K562 (cell line): ENCODE results near the gene AGAP1. TPM values are rescaled to one million over a fixed set of nuclear protein-coding genes. Genes with fewer than 3 reads are reported as not detected.

Source experiments
- CHAMP1 ChIP-seq: fragments of 450-650 bp; IDR thresholded peaks from 2 replicates; pipeline ENCODE4 v1.6.1; 2016; ENCODE audit warnings: mild to moderate bottlenecking
- MTF1 ChIP-seq: fragments of 250-450 bp; sonication (Bioruptor Pico); IDR thresholded peaks from 2 replicates; pipeline ENCODE4 v1.9.0; 2021; ENCODE audit warnings: moderate library complexity, mild to moderate bottlenecking, inconsistent platforms, borderline replicate concordance
- TFE3 ChIP-seq: fragments of 450-650 bp; formaldehyde crosslinking; IDR thresholded peaks from 2 replicates; pipeline ENCODE4 v1.4.0; 2020; ENCODE audit warnings: mild to moderate bottlenecking, mixed read lengths
- THRA ChIP-seq: fragments of 450-650 bp; IDR thresholded peaks from 2 replicates; pipeline ENCODE4 v1.6.1; 2017; ENCODE audit warnings: mild to moderate bottlenecking, moderate library complexity
- polyA plus RNA-seq, 8 experiments: library from polyadenylated mRNA; depleted of rRNA in 4 of 8; stranded (reverse) in 5 of 8; unstranded in 3 of 8; fragments of >200 nt; fragmentation: Nextera tagmentation in 2 of 8; fragmentation: Illumina TruSeq in 1 of 8; extraction: Ambion mirVana in 2 of 8; extraction: Trizol in 1 of 8; gene quantifications; 2 replicates each; pipeline versions ENCODE4 v1.2.1 to v1.2.3, GENCODE V29; 2011 to 2014; ENCODE audit warnings: inconsistent platforms in 1 of 8, missing spikeins in 1 of 8
- total RNA-seq, 7 experiments: library from RNA; depleted of rRNA in 6 of 7; stranded (reverse); fragments of >200 nt in 6 of 7; fragmentation: Illumina TruSeq in 2 of 7; extraction: Trizol in 2 of 7; gene quantifications; 2 replicates each; pipeline versions ENCODE4 v1.2.1 to v1.2.3, GENCODE V29; 2011 to 2021; ENCODE audit warnings: low replicate concordance in 1 of 7
- TF ChIP-seq, protein P1 (sequence below): fragments of 450-650 bp; IDR thresholded peaks from 2 replicates; pipeline ENCODE4 v1.6.1; 2018; ENCODE audit warnings: mild to moderate bottlenecking, low read depth; ENCODE audit not compliant: partially characterized antibody

Gene AGAP1
- total and polyA plus RNA-seq, 9 of the 15 experiments (the other 6 are each of a cell fraction or from before 2014, with no cell fraction given) = 1.3 to 24.0 (median 10.6) TPM

DNA sequence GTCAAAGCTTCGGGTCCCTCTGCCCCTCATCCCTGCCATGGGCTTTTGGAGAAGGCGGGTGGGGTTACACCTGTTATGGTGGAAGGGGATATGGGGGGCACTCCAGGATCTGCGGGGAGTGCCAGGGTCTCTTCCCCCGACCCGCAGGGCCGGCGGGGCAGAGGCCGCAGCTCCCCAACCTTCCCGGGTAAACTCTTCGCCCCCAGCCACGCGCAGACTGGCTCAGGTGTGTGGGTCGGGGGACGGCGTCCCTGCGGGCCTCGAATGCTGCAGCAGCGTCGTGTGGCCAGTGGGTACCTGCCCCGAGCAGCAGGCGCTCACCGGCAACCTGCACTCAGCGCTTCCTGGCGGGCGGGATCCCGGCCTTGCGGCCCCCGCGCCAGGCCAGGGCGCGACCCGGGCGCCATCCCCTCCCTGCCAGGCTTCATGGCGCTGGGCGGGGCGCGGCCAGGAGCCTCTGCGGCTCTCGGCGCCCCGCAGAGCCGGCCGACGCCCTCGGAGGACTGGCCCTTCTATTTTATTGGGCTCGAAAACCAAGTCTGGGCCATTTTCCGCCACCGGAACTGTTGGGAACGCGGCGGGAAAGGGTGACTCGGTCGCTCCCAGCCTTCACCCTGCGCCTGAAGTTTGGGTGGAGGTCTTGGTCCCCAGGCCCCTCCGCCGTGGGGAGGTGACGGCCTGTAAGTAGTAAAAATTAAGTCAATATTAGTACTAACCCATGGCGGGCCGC is 669.8 kb downstream of the AGAP1 start (continued):
- no peak for TF ChIP-seq CHAMP1
- TF ChIP-seq, protein P1, sequence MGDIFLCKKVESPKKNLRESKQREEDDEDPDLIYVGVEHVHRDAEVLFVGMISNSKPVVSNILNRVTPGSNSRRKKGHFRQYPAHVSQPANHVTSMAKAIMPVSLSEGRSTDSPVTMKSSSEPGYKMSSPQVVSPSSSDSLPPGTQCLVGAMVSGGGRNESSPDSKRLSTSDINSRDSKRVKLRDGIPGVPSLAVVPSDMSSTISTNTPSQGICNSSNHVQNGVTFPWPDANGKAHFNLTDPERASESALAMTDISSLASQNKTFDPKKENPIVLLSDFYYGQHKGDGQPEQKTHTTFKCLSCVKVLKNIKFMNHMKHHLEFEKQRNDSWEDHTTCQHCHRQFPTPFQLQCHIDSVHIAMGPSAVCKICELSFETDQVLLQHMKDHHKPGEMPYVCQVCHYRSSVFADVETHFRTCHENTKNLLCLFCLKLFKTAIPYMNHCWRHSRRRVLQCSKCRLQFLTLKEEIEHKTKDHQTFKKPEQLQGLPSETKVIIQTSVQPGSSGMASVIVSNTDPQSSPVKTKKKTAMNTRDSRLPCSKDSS = no peak
- TF ChIP-seq MTF1 (CRISPR knock-in tag) = no peak
- no peak for TF ChIP-seq THRA
- TF ChIP-seq TFE3 (CRISPR knock-in tag) = no peak
- TF ChIP-seq, all 486 proteins: peak for 0
